Hepatocyte (in vitro differentiated cells): Measurements from ENCODE around the gene RDH5.

Experiments
- EZH2 ChIP-seq: fragments of 200-600 bp; sonication (generic); IDR thresholded peaks from 2 replicates; pipeline ENCODE4 v1.6.1; 2016; ENCODE audit warnings: antibody characterized with exemption, mild to moderate bottlenecking, borderline replicate concordance
- EZH2phosphoT487 ChIP-seq: fragments of 200-600 bp; sonication (generic); IDR thresholded peaks from one replicate; pipeline ENCODE4 v1.6.1; 2018; ENCODE audit warnings: antibody characterized with exemption, mild to moderate bottlenecking, low read depth, moderate library complexity; ENCODE audit not compliant: unreplicated experiment, severe bottlenecking
- TF ChIP-seq, protein P1 (sequence below): fragments of 200-600 bp; sonication (generic); IDR thresholded peaks from 2 replicates; pipeline ENCODE4 v1.5.1; 2016; ENCODE audit warnings: antibody characterized with exemption, mild to moderate bottlenecking; ENCODE audit not compliant: poor library complexity

DNA sequence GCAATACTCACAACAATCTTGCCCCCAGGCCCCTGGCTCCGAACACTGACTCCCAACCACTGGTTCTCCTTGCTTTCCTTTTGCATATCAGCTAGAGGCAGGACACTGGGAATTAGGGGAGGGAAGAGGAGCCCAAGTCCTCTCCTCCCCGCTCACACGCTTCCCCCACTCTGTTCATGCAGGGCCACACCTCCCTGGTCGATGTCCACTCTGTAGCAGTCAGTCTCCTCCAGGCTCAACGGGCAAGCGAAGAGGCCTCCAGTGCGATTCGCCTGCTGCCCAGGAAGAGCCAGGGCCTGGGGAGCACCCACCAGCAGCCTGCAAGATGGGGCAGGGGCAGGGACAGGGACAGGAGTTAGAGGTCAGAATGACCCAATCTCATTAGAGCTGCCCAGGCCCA, 17.3 kb upstream of the RDH5 start:
- TF ChIP-seq, protein P1, sequence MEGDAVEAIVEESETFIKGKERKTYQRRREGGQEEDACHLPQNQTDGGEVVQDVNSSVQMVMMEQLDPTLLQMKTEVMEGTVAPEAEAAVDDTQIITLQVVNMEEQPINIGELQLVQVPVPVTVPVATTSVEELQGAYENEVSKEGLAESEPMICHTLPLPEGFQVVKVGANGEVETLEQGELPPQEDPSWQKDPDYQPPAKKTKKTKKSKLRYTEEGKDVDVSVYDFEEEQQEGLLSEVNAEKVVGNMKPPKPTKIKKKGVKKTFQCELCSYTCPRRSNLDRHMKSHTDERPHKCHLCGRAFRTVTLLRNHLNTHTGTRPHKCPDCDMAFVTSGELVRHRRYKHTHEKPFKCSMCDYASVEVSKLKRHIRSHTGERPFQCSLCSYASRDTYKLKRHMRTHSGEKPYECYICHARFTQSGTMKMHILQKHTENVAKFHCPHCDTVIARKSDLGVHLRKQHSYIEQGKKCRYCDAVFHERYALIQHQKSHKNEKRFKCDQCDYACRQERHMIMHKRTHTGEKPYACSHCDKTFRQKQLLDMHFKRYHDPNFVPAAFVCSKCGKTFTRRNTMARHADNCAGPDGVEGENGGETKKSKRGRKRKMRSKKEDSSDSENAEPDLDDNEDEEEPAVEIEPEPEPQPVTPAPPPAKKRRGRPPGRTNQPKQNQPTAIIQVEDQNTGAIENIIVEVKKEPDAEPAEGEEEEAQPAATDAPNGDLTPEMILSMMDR, result no peak
- no peak for TF ChIP-seq EZH2
- TF ChIP-seq EZH2phosphoT487, result no peak
